ENCODE data around the gene CENPX. TPM values are rescaled to one million over a fixed set of nuclear protein-coding genes. Genes with fewer than 3 reads are reported as not detected.
"Not testable (repeated sequence)": the region's sequence is repeated elsewhere in the genome, so short reads cannot be mapped to it uniquely, and the experiment has no call there.

Gene CENPX
- total RNA-seq, 1 experiment from 2014 or later = 106 TPM

DNA sequence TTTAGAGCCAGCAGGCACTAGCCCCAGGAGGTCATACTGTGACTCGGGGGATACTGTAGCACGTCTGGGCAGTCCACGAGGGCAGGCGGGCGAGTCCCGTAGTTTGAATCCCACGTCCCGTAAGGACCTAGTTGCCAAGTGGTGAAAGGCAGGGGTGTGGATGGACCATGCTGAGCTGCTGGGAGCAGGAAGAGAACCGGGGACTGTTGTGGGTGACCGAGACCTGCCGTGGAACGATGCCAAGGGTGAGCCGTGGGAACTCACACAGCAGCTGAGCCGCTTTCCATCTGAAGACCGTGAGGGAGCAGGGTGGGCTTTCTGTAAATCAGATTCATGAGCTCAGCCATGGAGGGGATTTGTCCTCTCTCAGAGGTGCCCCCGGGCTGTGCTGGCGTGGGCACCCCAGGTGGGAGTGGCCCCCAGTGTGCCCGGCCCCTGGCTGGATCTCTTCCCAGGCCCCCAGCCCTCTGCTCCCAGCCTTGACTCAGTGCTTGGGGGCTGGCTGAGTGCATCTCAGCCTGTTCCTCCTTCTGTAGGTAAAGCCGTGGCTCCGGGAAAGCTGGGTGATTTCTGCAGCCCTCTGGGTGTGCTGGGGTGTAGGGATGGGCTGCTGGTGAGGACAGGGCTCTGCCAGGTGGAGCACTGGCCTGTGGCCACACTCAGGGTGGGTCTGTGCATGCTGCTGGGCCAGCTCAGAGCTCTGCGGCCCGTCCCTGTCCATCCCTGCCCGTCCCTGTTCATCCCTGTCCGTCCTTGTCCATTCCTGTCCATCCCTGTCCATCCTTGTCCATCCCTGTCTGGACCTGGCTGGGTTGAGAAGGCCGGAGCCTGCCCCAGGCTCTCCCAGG is 31.6 kb downstream of the CENPX start:
- H3K4me3 ChIP-seq = no peak overlapping the region
- H3K27me3 ChIP-seq = no peaks in the 10 kb centered on the region

GRCh38 chr17:81987161-81987770 is 35.4 kb downstream of the CENPX start:
- no peak for DNase-seq
- Histone ChIP-seq H3K27me3 (no peaks in the 10 kb centered on the region), H3K36me3 (peaks cover 34% of the 10 kb centered on the region), H3K9me3 (no peaks in the 10 kb centered on the region), H3K4me3 (no peak overlapping the region)

More for the DNA sequence above, 31.6 kb downstream of the CENPX start:
- DNase-seq = no peak
- H3K36me3 ChIP-seq = peaks cover 33% of the 10 kb centered on the region
- H3K9me3 ChIP-seq = no peaks in the 10 kb centered on the region

DNA sequence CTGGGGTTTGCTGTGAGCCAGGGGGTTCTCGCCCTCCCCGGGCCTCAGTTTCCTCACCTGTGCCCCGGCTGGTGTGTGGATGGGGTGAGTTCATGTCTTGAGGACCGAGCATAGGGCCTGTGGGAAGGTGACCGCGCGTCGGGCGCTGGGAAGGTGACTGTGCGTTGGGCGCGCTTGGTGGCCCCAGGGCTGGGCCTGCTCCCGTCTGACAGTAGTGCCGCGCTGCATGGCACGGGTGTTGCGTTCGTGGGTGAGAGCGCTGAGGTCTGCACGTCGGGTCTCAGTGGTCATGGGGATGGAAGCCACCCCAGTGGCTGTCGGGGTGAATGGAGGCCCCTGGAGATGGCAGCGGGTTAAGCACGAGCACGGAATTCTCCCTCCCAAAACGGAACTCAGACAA is 36.1 kb downstream of the CENPX start:
- DNase-seq = no peak
- no peaks in the 10 kb centered on the region for H3K27me3 ChIP-seq
- no peaks in the 10 kb centered on the region for H3K9me3 ChIP-seq
- no peak overlapping the region for H3K4me3 ChIP-seq
- H3K36me3 ChIP-seq = peaks cover 34% of the 10 kb centered on the region

DNA sequence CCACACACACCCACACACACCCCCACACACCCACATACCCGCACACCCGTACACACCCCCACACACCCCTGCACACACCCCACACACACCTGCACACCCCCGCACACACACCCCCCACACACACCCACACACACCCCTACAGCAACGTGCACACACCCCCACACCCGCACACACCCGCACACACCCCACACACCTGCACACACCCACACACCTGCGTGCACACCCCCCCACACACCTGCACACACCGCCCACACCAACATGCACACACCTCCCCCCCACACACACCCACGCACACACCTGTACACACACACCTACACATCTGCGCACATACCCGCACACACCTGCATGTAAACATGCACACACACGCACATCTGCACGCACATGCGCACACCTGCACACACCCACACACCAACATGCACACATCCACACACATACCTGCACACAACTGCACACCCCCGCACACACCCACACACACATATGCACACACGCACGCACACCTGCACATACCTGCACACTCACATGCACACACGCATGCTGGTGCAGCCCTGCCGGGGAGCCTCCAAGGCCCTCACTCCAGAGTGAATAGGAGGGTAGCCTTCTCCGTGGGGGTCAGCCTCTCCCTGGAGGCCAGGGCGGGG is 37.8 kb downstream of the CENPX start:
- no peaks in the 10 kb centered on the region for H3K9me3 ChIP-seq

GRCh38 chr17:81983639-81984373 is 38.9 kb downstream of the CENPX start:
- Histone ChIP-seq H3K27me3 (no peaks in the 10 kb centered on the region), H3K4me3 (no peak overlapping the region), H3K9me3 (no peaks in the 10 kb centered on the region), H3K36me3 (peaks cover 48% of the 10 kb centered on the region)
- DNase-seq = no peak

More for the DNA sequence above, 37.8 kb downstream of the CENPX start:
- no peaks in the 10 kb centered on the region for H3K27me3 ChIP-seq
- no peak overlapping the region for H3K4me3 ChIP-seq
- DNase-seq = no peak
- peaks cover 39% of the 10 kb centered on the region for H3K36me3 ChIP-seq

DNA sequence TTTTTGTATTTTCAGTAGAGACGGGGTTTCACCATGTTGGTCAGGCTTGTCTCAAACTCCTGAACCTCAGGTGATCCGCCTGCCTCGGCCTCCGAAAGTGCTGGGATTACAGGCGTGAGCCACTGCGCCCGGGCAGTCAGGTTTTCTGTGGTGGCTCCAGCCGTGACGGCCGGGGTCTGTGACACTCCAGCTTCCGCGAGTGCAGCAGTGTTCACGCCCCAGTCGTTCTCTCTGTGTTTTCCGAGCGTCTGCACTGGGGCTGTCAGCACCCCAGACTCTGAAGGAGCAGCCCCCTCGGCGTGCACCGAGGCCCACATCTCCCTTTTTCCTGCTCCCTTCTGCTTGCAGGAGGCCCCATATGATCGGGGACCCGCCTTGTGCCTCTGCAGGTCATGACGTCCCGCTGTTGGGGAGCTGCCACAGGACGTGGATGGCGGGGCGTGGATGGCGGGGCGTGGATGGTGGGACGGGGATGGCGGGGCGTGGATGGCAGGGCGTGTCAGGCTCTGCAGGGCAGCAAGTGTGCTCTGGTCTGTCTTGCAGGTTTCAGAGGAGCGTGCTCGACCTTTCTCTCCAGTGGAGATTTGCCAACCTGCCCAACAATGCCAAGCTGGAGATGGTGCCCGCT is 39.6 kb downstream of the CENPX start:
- DNase-seq = no peak
- H3K4me3 ChIP-seq = no peak overlapping the region
- H3K36me3 ChIP-seq = peaks cover 48% of the 10 kb centered on the region
- H3K27me3 ChIP-seq = no peaks in the 10 kb centered on the region
- H3K9me3 ChIP-seq = no peaks in the 10 kb centered on the region

GRCh38 chr17:81981511-81981910 is 41.2 kb downstream of the CENPX start:
- H3K9me3 ChIP-seq, H3K4me3 ChIP-seq, DNase-seq, H3K27me3 ChIP-seq: not testable (repeated sequence)
- H3K36me3 ChIP-seq = peaks cover 45% of the 10 kb centered on the region

- DNase-seq = no peak
- H3K36me3 ChIP-seq = peaks cover 39% of the 10 kb centered on the region
- H3K27me3 ChIP-seq = no peaks in the 10 kb centered on the region
- H3K4me3 ChIP-seq = no peak overlapping the region
- H3K9me3 ChIP-seq = no peaks in the 10 kb centered on the region
Measured at GRCh38 chr17:81980707-81981343, 41.9 kb downstream of the CENPX start.

GRCh38 chr17:81980122-81980521 is 42.6 kb downstream of the CENPX start:
- Histone ChIP-seq H3K27me3 (no peaks in the 10 kb centered on the region), H3K4me3 (no peak overlapping the region), H3K36me3 (peaks cover 33% of the 10 kb centered on the region), H3K9me3 (no peaks in the 10 kb centered on the region)
- DNase-seq = no peak

- Histone ChIP-seq H3K36me3 (peaks cover 27% of the 10 kb centered on the region), H3K9me3 (peaks cover 5% of the 10 kb centered on the region; the same call in 1 of the 2 replicates), H3K4me3 (peak overlapping the region; percentile 86), H3K27me3 (no peaks in the 10 kb centered on the region)
- DNase-seq = no peak
Measured at GRCh38 chr17:81978524-81979298, 44.0 kb downstream of the CENPX start.

DNA sequence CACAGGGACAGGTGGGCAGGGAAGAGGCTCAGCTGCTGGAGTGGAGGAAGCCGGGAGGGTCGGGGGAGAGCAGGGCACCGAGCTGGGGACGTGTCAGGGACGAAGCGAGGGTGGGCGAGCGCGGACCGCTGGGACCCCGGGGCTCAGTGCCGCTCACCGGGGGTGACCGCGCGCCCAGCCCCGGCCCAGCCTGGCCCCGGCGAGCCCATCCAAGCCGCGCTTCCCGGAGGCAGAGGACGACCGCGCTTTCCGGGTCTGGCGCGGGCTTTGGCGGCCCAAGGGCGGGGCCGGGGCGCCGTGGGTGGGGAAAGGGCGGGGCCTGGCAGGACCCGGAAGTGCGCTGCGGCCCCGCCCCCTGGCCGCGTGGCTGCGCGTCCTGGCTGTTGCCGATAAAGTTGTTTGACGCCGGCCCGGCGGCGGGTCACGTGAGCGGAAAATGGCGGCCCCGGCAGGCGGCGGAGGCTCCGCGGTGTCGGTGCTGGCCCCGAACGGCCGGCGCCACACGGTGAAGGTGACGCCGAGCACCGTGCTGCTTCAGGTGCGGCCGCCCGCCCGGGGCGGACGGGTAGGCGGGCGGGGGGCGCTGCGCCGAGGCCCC is 45.4 kb downstream of the CENPX start, which contains the start of gene ASPSCR1:
Gene ASPSCR1, plus strand, starts transcription at position 419 of the 598 bp plus-strand sequence. Its CDS starts 18 bp downstream, at position 437.
- H3K9me3 ChIP-seq = peaks cover 14% of the 10 kb centered on the region
- peak within 1 kb of the TSS; percentile 86 for H3K4me3 ChIP-seq
- peak; percentile 88 for DNase-seq

GRCh38 chr17:81976332-81977210 is 46.1 kb downstream of the CENPX start:
- Histone ChIP-seq H3K36me3 (peaks cover 18% of the 10 kb centered on the region), H3K9me3 (peaks cover 18% of the 10 kb centered on the region), H3K27me3 (no peaks in the 10 kb centered on the region), H3K4me3 (peak overlapping the region; percentile 86)
- peak; percentile 31 for DNase-seq

More for the DNA sequence above, 45.4 kb downstream of the CENPX start, which contains the start of gene ASPSCR1:
- Histone ChIP-seq H3K36me3 (peaks cover 18% of the 10 kb centered on the region), H3K27me3 (no peaks in the 10 kb centered on the region)

- no peaks in the 10 kb centered on the region for H3K27me3 ChIP-seq
- H3K9me3 ChIP-seq = peaks cover 19% of the 10 kb centered on the region
- no peaks in the 10 kb centered on the region for H3K36me3 ChIP-seq
- no peak for DNase-seq
- no peak overlapping the region for H3K4me3 ChIP-seq
Measured at GRCh38 chr17:81973432-81973831, 49.2 kb downstream of the CENPX start.
